WTC11 (cell line): ENCODE measurements around the gene CNP. TPM values are rescaled to one million over a fixed set of nuclear protein-coding genes. Genes with fewer than 3 reads are reported as not detected.

Source experiments
- ATAC-seq: fragments of 200-7000 bp; cut with Tn5 transposase; 2 replicates; pipeline ENCODE4 v1.10.0; 2021; ENCODE audit warnings: mild to moderate bottlenecking, moderate library complexity
- CTCF ChIA-PET: fragments of 300-600 bp; sonication (Branson Sonifier 250); formaldehyde crosslinking; loops from one replicate; lab custom pipeline; 2021; ENCODE audit warnings: antibody characterized with exemption; lab: Charles Lee
- POLR2A ChIA-PET: fragments of 350-600 bp; sonication (Branson Sonifier 250); formaldehyde crosslinking; loops from one replicate; lab custom pipeline; 2021; ENCODE audit warnings: antibody characterized with exemption; lab: Charles Lee
- DNase-seq: peaks from one replicate; pipeline ENCODE4 v3.0.0; 2021; ENCODE audit warnings: low spot score
- H3K27ac Mint-ChIP-seq: 2 replicates; pipeline ENCODE4 v1.8.0; 2021; ENCODE audit warnings: mixed read lengths
- H3K27me3 Mint-ChIP-seq: 2 replicates; pipeline ENCODE4 v1.8.0; 2021; ENCODE audit warnings: low read depth, mild to moderate bottlenecking, moderate library complexity, mixed read lengths
- H3K36me3 Mint-ChIP-seq: 2 replicates; pipeline ENCODE4 v1.8.0; 2021; ENCODE audit warnings: mixed read lengths
- H3K4me1 Mint-ChIP-seq: 2 replicates; pipeline ENCODE4 v1.8.0; 2022; ENCODE audit warnings: mixed read lengths
- H3K4me3 Mint-ChIP-seq: 2 replicates; pipeline ENCODE4 v1.8.0; 2021; ENCODE audit warnings: mild to moderate bottlenecking, moderate library complexity, mixed read lengths
- H3K9me3 Mint-ChIP-seq: 2 replicates; pipeline ENCODE4 v1.8.0; 2021; ENCODE audit warnings: mixed read lengths
- ESRRA ChIP-seq: sonication (generic); formaldehyde crosslinking; IDR thresholded peaks from 2 replicates; pipeline ENCODE4 v1.8.1; 2022; ENCODE audit warnings: mild to moderate bottlenecking, missing genetic modification reagents, borderline replicate concordance
- ETV6 ChIP-seq: sonication (generic); formaldehyde crosslinking; IDR thresholded peaks from 2 replicates; pipeline ENCODE4 v1.8.1; 2022; ENCODE audit warnings: mild to moderate bottlenecking, missing genetic modification reagents
- JUN ChIP-seq: sonication (generic); formaldehyde crosslinking; IDR thresholded peaks from 2 replicates; pipeline ENCODE4 v1.8.0; 2023; ENCODE audit warnings: mild to moderate bottlenecking, missing genetic modification reagents
- MYBL2 ChIP-seq: sonication (generic); formaldehyde crosslinking; IDR thresholded peaks from 2 replicates; pipeline ENCODE4 v1.8.1; 2023; ENCODE audit warnings: mild to moderate bottlenecking, moderate library complexity, missing genetic modification reagents
- SOX15 ChIP-seq: fragments of 250-450 bp; sonication (Bioruptor Pico); IDR thresholded peaks from 2 replicates; pipeline ENCODE4 v1.9.0; 2021; ENCODE audit warnings: mild to moderate bottlenecking
- TEAD1 ChIP-seq: sonication (generic); formaldehyde crosslinking; IDR thresholded peaks from 2 replicates; pipeline ENCODE4 v1.8.0; 2022; ENCODE audit warnings: mild to moderate bottlenecking, missing genetic modification reagents
- TEAD4 ChIP-seq: sonication (generic); formaldehyde crosslinking; IDR thresholded peaks from 2 replicates; pipeline ENCODE4 v1.8.0; 2022; ENCODE audit warnings: mild to moderate bottlenecking, missing genetic modification reagents
- total RNA-seq: library from RNA; stranded (reverse); gene quantifications from 3 replicates; pipeline ENCODE4 v1.2.3, GENCODE V29; 2021
- TF ChIP-seq, protein P1 (sequence below): sonication (generic); formaldehyde crosslinking; IDR thresholded peaks from 2 replicates; pipeline ENCODE4 v1.8.1; 2022; ENCODE audit warnings: mild to moderate bottlenecking, moderate library complexity, missing genetic modification reagents
- TF ChIP-seq, protein P2 (sequence below): sonication (generic); formaldehyde crosslinking; IDR thresholded peaks from 2 replicates; pipeline ENCODE4 v1.8.0; 2022; ENCODE audit warnings: mild to moderate bottlenecking, missing genetic modification reagents
- TF ChIP-seq, protein P3 (sequence below): sonication (generic); formaldehyde crosslinking; IDR thresholded peaks from 2 replicates; pipeline ENCODE4 v1.8.1; 2023; ENCODE audit warnings: mild to moderate bottlenecking, missing genetic modification reagents
- TF ChIP-seq, protein P4 (sequence below): sonication (generic); formaldehyde crosslinking; IDR thresholded peaks from 2 replicates; pipeline ENCODE4 v1.8.0; 2022; ENCODE audit warnings: mild to moderate bottlenecking, missing genetic modification reagents
- TF ChIP-seq, protein P5 (sequence below): sonication (generic); formaldehyde crosslinking; IDR thresholded peaks from 2 replicates; pipeline ENCODE4 v1.8.1; 2023; ENCODE audit warnings: mild to moderate bottlenecking, missing genetic modification reagents, moderate library complexity
- TF ChIP-seq, protein P6 (sequence below): sonication (generic); formaldehyde crosslinking; IDR thresholded peaks from 2 replicates; pipeline ENCODE4 v1.8.1; 2023; ENCODE audit warnings: mild to moderate bottlenecking, moderate library complexity, missing genetic modification reagents
- TF ChIP-seq, protein P7 (sequence below): sonication (generic); formaldehyde crosslinking; conservative IDR thresholded peaks from 2 replicates; pipeline ENCODE4 v1.8.1; 2023; ENCODE audit warnings: mild to moderate bottlenecking, low read depth, missing genetic modification reagents, moderate library complexity
- TF ChIP-seq, protein P8 (sequence below): sonication (generic); formaldehyde crosslinking; IDR thresholded peaks from 2 replicates; pipeline ENCODE4 v1.8.0; 2023; ENCODE audit warnings: missing genetic modification reagents, mild to moderate bottlenecking, borderline replicate concordance

CNP gene
- total RNA-seq, 1 experiment from 2014 or later = 52.5 TPM

DNA sequence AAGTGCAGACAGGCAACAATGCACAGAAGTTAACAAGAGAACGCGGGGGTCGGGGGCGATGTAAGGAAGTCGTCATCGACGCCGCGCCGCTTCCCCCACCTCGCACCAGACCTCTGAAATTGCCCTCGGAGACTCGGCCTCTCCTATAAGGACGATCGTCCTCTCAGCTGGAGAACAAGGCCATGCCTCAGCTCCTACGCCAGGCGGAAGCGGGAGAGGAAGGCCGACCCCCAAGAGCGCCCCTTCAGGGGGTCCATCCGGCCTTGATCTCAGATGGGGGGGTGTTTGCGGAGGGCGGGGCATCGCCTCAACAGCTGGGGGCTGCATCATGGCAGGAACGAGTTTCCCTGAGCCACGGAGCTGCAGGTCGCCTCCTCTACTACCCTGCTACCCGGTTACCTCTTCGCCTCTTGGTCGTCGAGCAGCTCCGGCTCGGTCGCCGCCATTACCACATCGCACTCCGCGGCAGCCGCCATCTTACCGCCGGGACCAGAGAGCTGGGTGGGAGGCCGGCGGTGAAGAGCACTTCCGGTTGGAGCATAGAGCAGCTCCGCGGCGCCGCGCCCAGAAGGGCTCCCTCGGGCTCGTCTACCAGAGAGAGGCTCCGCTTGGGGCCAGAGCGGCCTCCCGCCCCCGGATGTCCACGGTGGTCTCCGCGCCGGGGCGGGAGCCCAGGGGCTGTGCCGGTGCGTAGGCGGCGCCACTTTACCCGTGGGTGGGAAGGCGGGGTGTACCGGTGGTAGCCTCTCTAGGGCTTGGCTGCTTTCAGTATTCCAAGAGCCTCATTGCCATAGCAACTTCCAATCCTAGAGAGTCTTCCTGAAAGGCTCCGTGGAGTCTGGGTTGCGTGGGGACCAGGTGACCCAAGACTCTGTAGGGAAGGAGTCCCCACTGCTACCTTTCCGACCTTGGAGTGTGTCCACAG lies 50.6 kb downstream of the CNP start, which contains the start of gene DNAJC7:
DNAJC7 (minus strand) TSS at position 499 of the 925 bp plus-strand sequence; CDS start at position 476, 23 bp downstream.
- POLR2A ChIA-PET = interaction anchor here (0.7 to 3.1 kb wide), 14 partner anchors 9 to 232 kb away, joined by 3 to 13 read pairs (median 4); partner anchors contain the start of genes ACLY, ODAD4, P3H4 and ZNF385C
- Mint-ChIP-seq H3K4me1 (peaks cover 53% of the 10 kb centered on the region), H3K27ac (peak within 1 kb of the TSS; percentile 100), H3K9me3 (0 out of 2 replicates have a peak, but pooled peaks cover 4% of the 10 kb centered on the region), H3K4me3 (peak within 1 kb of the TSS; percentile 95), H3K36me3 (peaks cover 10% of the 10 kb centered on the region), H3K27me3 (no peaks in the 10 kb centered on the region)
- peak; percentile 92 for DNase-seq
- CTCF ChIA-PET = interaction anchor here (0.7 to 6.8 kb wide), 24 partner anchors 10 to 510 kb away, joined by 3 to 108 read pairs (median 4); partner anchors contain the start of genes C17orf113, CNP, DHX58 and GHDC
- peak; percentile 79 for ATAC-seq
- TF ChIP-seq, protein P1, sequence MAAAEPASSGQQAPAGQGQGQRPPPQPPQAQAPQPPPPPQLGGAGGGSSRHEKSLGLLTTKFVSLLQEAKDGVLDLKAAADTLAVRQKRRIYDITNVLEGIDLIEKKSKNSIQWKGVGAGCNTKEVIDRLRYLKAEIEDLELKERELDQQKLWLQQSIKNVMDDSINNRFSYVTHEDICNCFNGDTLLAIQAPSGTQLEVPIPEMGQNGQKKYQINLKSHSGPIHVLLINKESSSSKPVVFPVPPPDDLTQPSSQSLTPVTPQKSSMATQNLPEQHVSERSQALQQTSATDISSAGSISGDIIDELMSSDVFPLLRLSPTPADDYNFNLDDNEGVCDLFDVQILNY (CRISPR knock-in tag) = peak; percentile 83; the same call in 1 of the 2 replicates
- TF ChIP-seq, protein P2, sequence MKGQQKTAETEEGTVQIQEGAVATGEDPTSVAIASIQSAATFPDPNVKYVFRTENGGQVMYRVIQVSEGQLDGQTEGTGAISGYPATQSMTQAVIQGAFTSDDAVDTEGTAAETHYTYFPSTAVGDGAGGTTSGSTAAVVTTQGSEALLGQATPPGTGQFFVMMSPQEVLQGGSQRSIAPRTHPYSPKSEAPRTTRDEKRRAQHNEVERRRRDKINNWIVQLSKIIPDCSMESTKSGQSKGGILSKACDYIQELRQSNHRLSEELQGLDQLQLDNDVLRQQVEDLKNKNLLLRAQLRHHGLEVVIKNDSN = peak; percentile 13
- TF ChIP-seq, protein P3, sequence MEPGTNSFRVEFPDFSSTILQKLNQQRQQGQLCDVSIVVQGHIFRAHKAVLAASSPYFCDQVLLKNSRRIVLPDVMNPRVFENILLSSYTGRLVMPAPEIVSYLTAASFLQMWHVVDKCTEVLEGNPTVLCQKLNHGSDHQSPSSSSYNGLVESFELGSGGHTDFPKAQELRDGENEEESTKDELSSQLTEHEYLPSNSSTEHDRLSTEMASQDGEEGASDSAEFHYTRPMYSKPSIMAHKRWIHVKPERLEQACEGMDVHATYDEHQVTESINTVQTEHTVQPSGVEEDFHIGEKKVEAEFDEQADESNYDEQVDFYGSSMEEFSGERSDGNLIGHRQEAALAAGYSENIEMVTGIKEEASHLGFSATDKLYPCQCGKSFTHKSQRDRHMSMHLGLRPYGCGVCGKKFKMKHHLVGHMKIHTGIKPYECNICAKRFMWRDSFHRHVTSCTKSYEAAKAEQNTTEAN (CRISPR knock-in tag) = peak; percentile 73; the same call in 1 of the 2 replicates
- peak; percentile 79 for TF ChIP-seq TEAD1 (CRISPR knock-in tag)
- 0 out of 2 replicates have a peak, but pooled peaks have one; percentile 16 for TF ChIP-seq JUN (CRISPR knock-in tag)
- TF ChIP-seq ETV6 = 0 out of 2 replicates have a peak, but pooled peaks have one; percentile 69
- TF ChIP-seq, protein P4, sequence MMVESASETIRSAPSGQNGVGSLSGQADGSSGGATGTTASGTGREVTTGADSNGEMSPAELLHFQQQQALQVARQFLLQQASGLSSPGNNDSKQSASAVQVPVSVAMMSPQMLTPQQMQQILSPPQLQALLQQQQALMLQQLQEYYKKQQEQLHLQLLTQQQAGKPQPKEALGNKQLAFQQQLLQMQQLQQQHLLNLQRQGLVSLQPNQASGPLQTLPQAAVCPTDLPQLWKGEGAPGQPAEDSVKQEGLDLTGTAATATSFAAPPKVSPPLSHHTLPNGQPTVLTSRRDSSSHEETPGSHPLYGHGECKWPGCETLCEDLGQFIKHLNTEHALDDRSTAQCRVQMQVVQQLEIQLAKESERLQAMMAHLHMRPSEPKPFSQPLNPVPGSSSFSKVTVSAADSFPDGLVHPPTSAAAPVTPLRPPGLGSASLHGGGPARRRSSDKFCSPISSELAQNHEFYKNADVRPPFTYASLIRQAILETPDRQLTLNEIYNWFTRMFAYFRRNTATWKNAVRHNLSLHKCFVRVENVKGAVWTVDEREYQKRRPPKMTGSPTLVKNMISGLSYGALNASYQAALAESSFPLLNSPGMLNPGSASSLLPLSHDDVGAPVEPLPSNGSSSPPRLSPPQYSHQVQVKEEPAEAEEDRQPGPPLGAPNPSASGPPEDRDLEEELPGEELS (CRISPR knock-in tag) = peak; percentile 78; the same call in 1 of the 2 replicates
- TF ChIP-seq SOX15 (CRISPR knock-in tag) = no peak
- TF ChIP-seq, protein P5, sequence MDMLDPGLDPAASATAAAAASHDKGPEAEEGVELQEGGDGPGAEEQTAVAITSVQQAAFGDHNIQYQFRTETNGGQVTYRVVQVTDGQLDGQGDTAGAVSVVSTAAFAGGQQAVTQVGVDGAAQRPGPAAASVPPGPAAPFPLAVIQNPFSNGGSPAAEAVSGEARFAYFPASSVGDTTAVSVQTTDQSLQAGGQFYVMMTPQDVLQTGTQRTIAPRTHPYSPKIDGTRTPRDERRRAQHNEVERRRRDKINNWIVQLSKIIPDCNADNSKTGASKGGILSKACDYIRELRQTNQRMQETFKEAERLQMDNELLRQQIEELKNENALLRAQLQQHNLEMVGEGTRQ (CRISPR knock-in tag) = no peak
- 0 out of 2 replicates have a peak, but pooled peaks have one; percentile 42 for TF ChIP-seq ESRRA (CRISPR knock-in tag)
- peak; percentile 84 for TF ChIP-seq MYBL2 (CRISPR knock-in tag)
- TF ChIP-seq, protein P6, sequence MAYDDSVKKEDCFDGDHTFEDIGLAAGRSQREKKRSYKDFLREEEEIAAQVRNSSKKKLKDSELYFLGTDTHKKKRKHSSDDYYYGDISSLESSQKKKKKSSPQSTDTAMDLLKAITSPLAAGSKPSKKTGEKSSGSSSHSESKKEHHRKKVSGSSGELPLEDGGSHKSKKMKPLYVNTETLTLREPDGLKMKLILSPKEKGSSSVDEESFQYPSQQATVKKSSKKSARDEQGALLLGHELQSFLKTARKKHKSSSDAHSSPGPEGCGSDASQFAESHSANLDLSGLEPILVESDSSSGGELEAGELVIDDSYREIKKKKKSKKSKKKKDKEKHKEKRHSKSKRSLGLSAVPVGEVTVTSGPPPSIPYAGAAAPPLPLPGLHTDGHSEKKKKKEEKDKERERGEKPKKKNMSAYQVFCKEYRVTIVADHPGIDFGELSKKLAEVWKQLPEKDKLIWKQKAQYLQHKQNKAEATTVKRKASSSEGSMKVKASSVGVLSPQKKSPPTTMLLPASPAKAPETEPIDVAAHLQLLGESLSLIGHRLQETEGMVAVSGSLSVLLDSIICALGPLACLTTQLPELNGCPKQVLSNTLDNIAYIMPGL (CRISPR knock-in tag) = peak; percentile 94
- TF ChIP-seq, protein P7, sequence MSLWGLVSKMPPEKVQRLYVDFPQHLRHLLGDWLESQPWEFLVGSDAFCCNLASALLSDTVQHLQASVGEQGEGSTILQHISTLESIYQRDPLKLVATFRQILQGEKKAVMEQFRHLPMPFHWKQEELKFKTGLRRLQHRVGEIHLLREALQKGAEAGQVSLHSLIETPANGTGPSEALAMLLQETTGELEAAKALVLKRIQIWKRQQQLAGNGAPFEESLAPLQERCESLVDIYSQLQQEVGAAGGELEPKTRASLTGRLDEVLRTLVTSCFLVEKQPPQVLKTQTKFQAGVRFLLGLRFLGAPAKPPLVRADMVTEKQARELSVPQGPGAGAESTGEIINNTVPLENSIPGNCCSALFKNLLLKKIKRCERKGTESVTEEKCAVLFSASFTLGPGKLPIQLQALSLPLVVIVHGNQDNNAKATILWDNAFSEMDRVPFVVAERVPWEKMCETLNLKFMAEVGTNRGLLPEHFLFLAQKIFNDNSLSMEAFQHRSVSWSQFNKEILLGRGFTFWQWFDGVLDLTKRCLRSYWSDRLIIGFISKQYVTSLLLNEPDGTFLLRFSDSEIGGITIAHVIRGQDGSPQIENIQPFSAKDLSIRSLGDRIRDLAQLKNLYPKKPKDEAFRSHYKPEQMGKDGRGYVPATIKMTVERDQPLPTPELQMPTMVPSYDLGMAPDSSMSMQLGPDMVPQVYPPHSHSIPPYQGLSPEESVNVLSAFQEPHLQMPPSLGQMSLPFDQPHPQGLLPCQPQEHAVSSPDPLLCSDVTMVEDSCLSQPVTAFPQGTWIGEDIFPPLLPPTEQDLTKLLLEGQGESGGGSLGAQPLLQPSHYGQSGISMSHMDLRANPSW (CRISPR knock-in tag) = no peak
- 0 out of 2 replicates have a peak, but pooled peaks have one; percentile 47 for TF ChIP-seq TEAD4 (CRISPR knock-in tag)
- TF ChIP-seq, protein P8, sequence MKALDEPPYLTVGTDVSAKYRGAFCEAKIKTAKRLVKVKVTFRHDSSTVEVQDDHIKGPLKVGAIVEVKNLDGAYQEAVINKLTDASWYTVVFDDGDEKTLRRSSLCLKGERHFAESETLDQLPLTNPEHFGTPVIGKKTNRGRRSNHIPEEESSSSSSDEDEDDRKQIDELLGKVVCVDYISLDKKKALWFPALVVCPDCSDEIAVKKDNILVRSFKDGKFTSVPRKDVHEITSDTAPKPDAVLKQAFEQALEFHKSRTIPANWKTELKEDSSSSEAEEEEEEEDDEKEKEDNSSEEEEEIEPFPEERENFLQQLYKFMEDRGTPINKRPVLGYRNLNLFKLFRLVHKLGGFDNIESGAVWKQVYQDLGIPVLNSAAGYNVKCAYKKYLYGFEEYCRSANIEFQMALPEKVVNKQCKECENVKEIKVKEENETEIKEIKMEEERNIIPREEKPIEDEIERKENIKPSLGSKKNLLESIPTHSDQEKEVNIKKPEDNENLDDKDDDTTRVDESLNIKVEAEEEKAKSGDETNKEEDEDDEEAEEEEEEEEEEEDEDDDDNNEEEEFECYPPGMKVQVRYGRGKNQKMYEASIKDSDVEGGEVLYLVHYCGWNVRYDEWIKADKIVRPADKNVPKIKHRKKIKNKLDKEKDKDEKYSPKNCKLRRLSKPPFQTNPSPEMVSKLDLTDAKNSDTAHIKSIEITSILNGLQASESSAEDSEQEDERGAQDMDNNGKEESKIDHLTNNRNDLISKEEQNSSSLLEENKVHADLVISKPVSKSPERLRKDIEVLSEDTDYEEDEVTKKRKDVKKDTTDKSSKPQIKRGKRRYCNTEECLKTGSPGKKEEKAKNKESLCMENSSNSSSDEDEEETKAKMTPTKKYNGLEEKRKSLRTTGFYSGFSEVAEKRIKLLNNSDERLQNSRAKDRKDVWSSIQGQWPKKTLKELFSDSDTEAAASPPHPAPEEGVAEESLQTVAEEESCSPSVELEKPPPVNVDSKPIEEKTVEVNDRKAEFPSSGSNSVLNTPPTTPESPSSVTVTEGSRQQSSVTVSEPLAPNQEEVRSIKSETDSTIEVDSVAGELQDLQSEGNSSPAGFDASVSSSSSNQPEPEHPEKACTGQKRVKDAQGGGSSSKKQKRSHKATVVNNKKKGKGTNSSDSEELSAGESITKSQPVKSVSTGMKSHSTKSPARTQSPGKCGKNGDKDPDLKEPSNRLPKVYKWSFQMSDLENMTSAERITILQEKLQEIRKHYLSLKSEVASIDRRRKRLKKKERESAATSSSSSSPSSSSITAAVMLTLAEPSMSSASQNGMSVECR (CRISPR knock-in tag) = peak; percentile 80; the same call in 1 of the 2 replicates
